OCI-LY1 (cell line): ENCODE data around the gene KCNMA1.

ENCODE experiments used
- H2AFZ ChIP-seq: fragments of 200-600 bp; sonication (generic), shearing (Covaris generic); 2 replicates; pipeline ENCODE4 v1.6.0; 2014; ENCODE audit warnings: antibody characterized with exemption, mild to moderate bottlenecking, low read length
- H3F3A ChIP-seq: fragments of 200-600 bp; sonication (generic), shearing (Covaris generic); 2 replicates; pipeline ENCODE4 v1.6.0; 2014; ENCODE audit warnings: mild to moderate bottlenecking, antibody characterized with exemption, low read length, moderate library complexity; ENCODE audit not compliant: insufficient read depth
- H3K27ac ChIP-seq: fragments of 200-600 bp; sonication (generic); 2 replicates; pipeline ENCODE4 v1.5.1; 2014; ENCODE audit warnings: low read length, mixed run types, mild to moderate bottlenecking, low read depth; ENCODE audit not compliant: poor library complexity, severe bottlenecking
- H3K27me3 ChIP-seq: fragments of 200-600 bp; sonication (generic); 2 replicates; pipeline ENCODE4 v1.6.0; 2014; ENCODE audit warnings: antibody characterized with exemption, mild to moderate bottlenecking, low read length, moderate library complexity; ENCODE audit not compliant: insufficient read depth
- H3K36me3 ChIP-seq: fragments of 200-600 bp; sonication (generic); 2 replicates; pipeline ENCODE4 v1.6.1; 2014; ENCODE audit warnings: mild to moderate bottlenecking, antibody characterized with exemption, low read length, moderate library complexity, mixed read lengths; ENCODE audit not compliant: insufficient read depth
- H3K4me1 ChIP-seq: fragments of 200-600 bp; sonication (generic); 2 replicates; pipeline ENCODE4 v1.5.1; 2014; ENCODE audit warnings: mild to moderate bottlenecking, low read length, moderate library complexity; ENCODE audit not compliant: insufficient read depth, severe bottlenecking
- H3K4me2 ChIP-seq: fragments of 200-600 bp; sonication (generic), shearing (Covaris generic); 2 replicates; pipeline ENCODE4 v1.6.1; 2014; ENCODE audit warnings: low read length
- H3K4me3 ChIP-seq: fragments of 200-600 bp; sonication (generic); 2 replicates; pipeline ENCODE4 v1.5.1; 2014; ENCODE audit warnings: low read length, low read depth, mild to moderate bottlenecking, mixed read lengths; ENCODE audit not compliant: poor library complexity, severe bottlenecking
- H3K79me2 ChIP-seq: fragments of 200-600 bp; shearing (Covaris generic); 2 replicates; pipeline ENCODE4 v1.6.1; 2016; ENCODE audit warnings: mixed run types, low read length, mixed read lengths; ENCODE audit not compliant: insufficient read depth
- H3K9ac ChIP-seq: fragments of 200-600 bp; sonication (generic), shearing (Covaris generic); 2 replicates; pipeline ENCODE4 v1.6.1; 2014; ENCODE audit warnings: mild to moderate bottlenecking, low read length, mixed read lengths
- H3K9me2 ChIP-seq: fragments of 200-600 bp; sonication (generic), shearing (Covaris generic); 2 replicates; pipeline ENCODE4 v1.6.1; 2014; ENCODE audit warnings: low read depth, mild to moderate bottlenecking, low read length, mixed read lengths
- H3K9me3 ChIP-seq: fragments of 200-600 bp; shearing (Covaris generic); 2 replicates; pipeline ENCODE4 v1.6.1; 2014; ENCODE audit warnings: low read length, mixed read lengths
- H4K20me1 ChIP-seq: fragments of 200-600 bp; sonication (generic), shearing (Covaris generic); 2 replicates; pipeline ENCODE4 v1.6.0; 2016; ENCODE audit warnings: mild to moderate bottlenecking, low read length; ENCODE audit not compliant: insufficient read depth
- EZH2 ChIP-seq: fragments of 200-600 bp; sonication (generic), shearing (Covaris generic); IDR thresholded peaks from 2 replicates; pipeline ENCODE4 v1.8.0; 2017; ENCODE audit warnings: borderline replicate concordance, mixed run types, mild to moderate bottlenecking, antibody characterized with exemption, low read length, moderate library complexity, mixed read lengths
- TF ChIP-seq, protein P1 (sequence below): fragments of 200-600 bp; sonication (generic), shearing (Covaris generic); IDR thresholded peaks from 2 replicates; pipeline ENCODE4 v1.5.1; 2017; ENCODE audit warnings: mild to moderate bottlenecking, antibody characterized with exemption, low read length, moderate library complexity, mixed read lengths

KCNMA1 gene

DNA sequence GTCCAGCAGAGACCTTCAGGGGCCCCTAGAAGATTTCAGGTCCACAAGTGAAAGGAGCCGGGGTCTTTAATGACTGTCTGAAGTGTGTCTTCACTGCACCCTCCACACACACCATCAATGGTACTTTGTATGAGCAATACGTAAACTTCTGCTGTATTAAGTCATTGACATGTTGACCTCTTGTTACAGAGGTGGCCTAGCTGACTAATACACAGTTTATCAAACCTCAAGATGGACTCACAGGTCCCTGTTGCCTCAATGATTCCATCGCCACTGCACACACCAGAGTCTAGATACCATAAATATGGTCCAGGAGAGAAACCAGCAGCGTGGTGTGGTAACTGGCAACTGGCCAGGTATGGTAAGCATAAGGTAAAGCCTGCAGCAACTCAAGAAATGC lies 19.5 kb downstream of the KCNMA1 start:
- Histone ChIP-seq H3F3A (no peaks in the 10 kb centered on the region), H3K9me3 (no peaks in the 10 kb centered on the region), H2AFZ (no peak overlapping the region), H3K4me3 (no peak overlapping the region), H3K27me3 (no peaks in the 10 kb centered on the region), H3K4me2 (no peak overlapping the region), H3K9ac (no peak overlapping the region), H3K4me1 (no peaks in the 10 kb centered on the region), H4K20me1 (no peaks in the 10 kb centered on the region), H3K27ac (no peak overlapping the region), H3K79me2 (no peaks in the 10 kb centered on the region), H3K36me3 (no peaks in the 10 kb centered on the region), H3K9me2 (no peaks in the 10 kb centered on the region)
- TF ChIP-seq, protein P1, sequence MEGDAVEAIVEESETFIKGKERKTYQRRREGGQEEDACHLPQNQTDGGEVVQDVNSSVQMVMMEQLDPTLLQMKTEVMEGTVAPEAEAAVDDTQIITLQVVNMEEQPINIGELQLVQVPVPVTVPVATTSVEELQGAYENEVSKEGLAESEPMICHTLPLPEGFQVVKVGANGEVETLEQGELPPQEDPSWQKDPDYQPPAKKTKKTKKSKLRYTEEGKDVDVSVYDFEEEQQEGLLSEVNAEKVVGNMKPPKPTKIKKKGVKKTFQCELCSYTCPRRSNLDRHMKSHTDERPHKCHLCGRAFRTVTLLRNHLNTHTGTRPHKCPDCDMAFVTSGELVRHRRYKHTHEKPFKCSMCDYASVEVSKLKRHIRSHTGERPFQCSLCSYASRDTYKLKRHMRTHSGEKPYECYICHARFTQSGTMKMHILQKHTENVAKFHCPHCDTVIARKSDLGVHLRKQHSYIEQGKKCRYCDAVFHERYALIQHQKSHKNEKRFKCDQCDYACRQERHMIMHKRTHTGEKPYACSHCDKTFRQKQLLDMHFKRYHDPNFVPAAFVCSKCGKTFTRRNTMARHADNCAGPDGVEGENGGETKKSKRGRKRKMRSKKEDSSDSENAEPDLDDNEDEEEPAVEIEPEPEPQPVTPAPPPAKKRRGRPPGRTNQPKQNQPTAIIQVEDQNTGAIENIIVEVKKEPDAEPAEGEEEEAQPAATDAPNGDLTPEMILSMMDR: no peak
- TF ChIP-seq EZH2: no peak

DNA sequence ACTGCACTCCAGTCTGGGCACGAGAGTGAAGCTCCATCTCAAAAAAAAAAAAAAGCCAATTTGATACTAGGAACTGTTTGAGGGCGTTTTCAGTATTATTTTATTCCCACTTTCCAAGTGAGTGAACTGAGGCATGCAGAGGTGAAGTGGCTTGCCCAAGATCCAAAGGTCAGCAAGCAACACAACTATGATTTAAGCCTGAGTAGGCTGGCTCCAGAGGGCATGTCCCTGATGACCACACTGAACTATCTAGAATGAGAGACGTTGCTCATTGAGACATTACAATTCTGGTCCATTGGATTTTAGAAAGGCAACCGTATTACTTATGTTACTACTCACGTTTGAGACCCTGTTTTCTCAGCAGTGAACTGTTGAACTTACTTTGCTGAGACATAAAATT lies 20.8 kb downstream of the KCNMA1 start:
- H3K27ac ChIP-seq: no peak overlapping the region
- H3K36me3 ChIP-seq: no peaks in the 10 kb centered on the region
- no peak overlapping the region for H2AFZ ChIP-seq
- H3K79me2 ChIP-seq: no peaks in the 10 kb centered on the region
- H3K4me1 ChIP-seq: no peaks in the 10 kb centered on the region
- no peaks in the 10 kb centered on the region for H3K27me3 ChIP-seq
- H3K9me2 ChIP-seq: no peaks in the 10 kb centered on the region
- H3K4me3 ChIP-seq: no peak overlapping the region
- no peaks in the 10 kb centered on the region for H4K20me1 ChIP-seq
- no peak overlapping the region for H3K9ac ChIP-seq
- H3K9me3 ChIP-seq: no peaks in the 10 kb centered on the region
- H3F3A ChIP-seq: no peaks in the 10 kb centered on the region
- H3K4me2 ChIP-seq: no peak overlapping the region
- no peak for TF ChIP-seq EZH2
- TF ChIP-seq, protein P1: no peak

DNA sequence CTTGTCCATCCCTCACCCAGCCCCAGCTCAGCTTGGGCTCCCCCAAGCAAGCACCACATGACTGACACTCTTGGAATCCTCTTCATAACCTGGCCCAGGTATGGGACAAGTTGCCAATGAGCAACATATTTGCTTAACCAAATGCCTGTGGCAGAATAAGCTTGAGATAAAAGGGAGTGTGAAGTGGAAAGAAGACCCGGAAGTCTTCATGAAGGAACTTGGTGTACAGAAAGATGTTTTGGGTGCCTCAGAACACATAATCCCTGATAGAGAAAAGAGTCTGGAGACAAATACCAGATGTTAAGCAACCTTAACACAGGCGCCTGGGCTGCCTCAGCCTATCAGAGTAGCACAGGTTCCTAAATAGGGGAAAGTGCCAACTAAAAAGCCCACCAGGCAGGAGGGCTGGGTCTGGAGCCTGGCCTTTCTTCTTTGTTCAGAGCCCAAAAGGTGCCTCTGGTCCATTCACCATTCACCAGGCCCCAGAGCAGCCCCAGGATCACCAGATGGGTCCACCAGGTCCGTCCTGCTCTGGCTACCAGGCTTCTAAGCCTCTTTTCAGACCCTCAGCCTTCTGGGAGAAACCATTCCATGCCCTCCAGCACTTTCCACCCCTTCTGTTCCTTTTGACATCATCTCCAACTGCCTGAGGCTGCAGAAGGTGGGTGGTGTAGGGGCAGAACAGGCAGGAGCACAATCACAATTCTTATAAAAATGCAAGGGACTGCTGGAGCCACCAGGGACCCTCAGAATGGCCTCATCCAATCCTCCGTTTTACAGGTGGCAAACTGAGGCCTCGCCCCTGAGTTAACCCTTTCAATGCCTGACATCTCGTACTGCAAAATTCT lies 22.6 kb downstream of the KCNMA1 start:
- no peak overlapping the region for H3K4me3 ChIP-seq
- H3K27ac ChIP-seq: no peak overlapping the region
- H3K4me1 ChIP-seq: no peaks in the 10 kb centered on the region
- H3K9me2 ChIP-seq: no peaks in the 10 kb centered on the region
- no peak overlapping the region for H2AFZ ChIP-seq
- H3K9me3 ChIP-seq: no peaks in the 10 kb centered on the region
- H3K4me2 ChIP-seq: no peak overlapping the region
- no peaks in the 10 kb centered on the region for H3K36me3 ChIP-seq
- H3K27me3 ChIP-seq: no peaks in the 10 kb centered on the region
- no peaks in the 10 kb centered on the region for H3K79me2 ChIP-seq
- no peaks in the 10 kb centered on the region for H3F3A ChIP-seq
- H4K20me1 ChIP-seq: no peaks in the 10 kb centered on the region
- no peak overlapping the region for H3K9ac ChIP-seq
- TF ChIP-seq, protein P1: no peak
- TF ChIP-seq EZH2: no peak
